ENCODE results near the gene PXDN.

Gene PXDN

GRCh38 chr2:1603521-1603920, 140.8 kb downstream of the PXDN start:
- DNase-seq: no peak

- no peak for DNase-seq
These were observed 141.3 kb downstream of the PXDN start for GRCh38 chr2:1603059-1603458.

GRCh38 chr2:1602278-1603010, 141.9 kb downstream of the PXDN start:
- no peak for DNase-seq

GRCh38 chr2:1601471-1602277, 142.6 kb downstream of the PXDN start:
- DNase-seq: no peak

- no peak for DNase-seq
These were observed 143.3 kb downstream of the PXDN start for GRCh38 chr2:1601067-1601412.

- DNase-seq: no peak
These were observed 143.9 kb downstream of the PXDN start for GRCh38 chr2:1600191-1601066.

GRCh38 chr2:1599301-1600085, 144.8 kb downstream of the PXDN start:
- DNase-seq: no peak

GRCh38 chr2:1598800-1599199, 145.5 kb downstream of the PXDN start:
- DNase-seq: no peak

- no peak for DNase-seq
These were observed 146.1 kb downstream of the PXDN start for GRCh38 chr2:1598041-1598710.

GRCh38 chr2:1595274-1595673, 149.0 kb downstream of the PXDN start:
- DNase-seq: no peak

GRCh38 chr2:1594373-1595171, 149.7 kb downstream of the PXDN start:
- no peak for DNase-seq

GRCh38 chr2:1594123-1594372, 150.3 kb downstream of the PXDN start:
- DNase-seq: no peak

GRCh38 chr2:1593371-1594122, 150.8 kb downstream of the PXDN start:
- peak in 2 of 58 donors; percentile 7 to 35 for DNase-seq

- peak in 12 of 58 donors; percentile 13 to 45 (median 22) for DNase-seq
These were observed 152.1 kb downstream of the PXDN start for GRCh38 chr2:1591978-1592907.

GRCh38 chr2:1591461-1591770, 152.9 kb downstream of the PXDN start:
- DNase-seq: no peak

- no peak for DNase-seq
These were observed 153.5 kb downstream of the PXDN start for GRCh38 chr2:1590596-1591460.

- DNase-seq: no peak
These were observed 155.2 kb downstream of the PXDN start for GRCh38 chr2:1588978-1589621.
